HG02938 (cell line): ENCODE results near the gene BPIFB1.

Source experiments
- ATAC-seq: cut with Tn5 transposase; IDR thresholded peaks from one replicate; pipeline ENCODE4 v1.9.1; 2021; ENCODE audit warnings: mild to moderate bottlenecking, moderate library complexity; ENCODE audit not compliant: unreplicated experiment

BPIFB1 gene

GRCh38 chr20:33291830-33292355, 8.9 kb downstream of the BPIFB1 start:
- ATAC-seq, result no peak

DNA sequence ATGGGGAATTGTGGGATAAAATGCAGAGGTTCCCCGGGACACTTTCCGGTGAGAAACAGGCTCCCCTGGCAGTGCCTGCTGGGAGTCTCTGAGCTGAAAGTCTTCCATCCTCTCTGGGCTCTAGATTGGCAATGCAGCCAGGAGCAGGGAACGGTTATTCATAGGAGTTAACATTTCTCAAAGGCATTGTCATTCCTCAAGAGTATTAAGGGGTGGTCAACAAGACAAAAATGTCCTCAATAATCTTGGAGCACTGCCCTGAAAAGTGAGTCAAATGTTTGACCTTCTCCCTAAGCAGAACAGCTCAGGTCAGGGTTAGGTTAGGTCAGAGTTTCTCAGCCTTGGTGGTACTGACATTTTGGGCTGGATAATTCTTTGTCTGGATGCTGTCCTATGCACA, 13.2 kb downstream of the BPIFB1 start:
- ATAC-seq, result no peak

DNA sequence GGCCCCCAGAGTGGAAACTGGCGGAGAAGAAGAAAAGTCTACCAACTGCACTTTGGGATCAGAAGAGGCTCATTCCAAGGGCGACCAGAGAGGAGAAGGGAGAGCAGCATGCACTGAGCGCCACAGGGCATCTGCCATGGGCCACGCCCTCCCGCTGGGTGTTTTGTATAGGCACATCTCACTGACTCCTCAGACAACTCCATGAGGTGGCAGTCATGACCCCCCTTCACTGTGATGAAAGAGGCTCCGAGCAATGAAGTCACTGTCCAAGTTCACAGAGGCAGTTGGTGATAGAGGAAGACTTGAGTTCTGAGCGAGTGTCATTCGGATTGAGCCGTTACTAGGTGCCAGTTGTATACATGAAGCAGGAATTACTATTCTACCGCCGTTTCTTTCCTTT, 15.4 kb downstream of the BPIFB1 start:
- ATAC-seq, result no peak

GRCh38 chr20:33299111-33299603, 16.1 kb downstream of the BPIFB1 start:
- no peak for ATAC-seq

DNA sequence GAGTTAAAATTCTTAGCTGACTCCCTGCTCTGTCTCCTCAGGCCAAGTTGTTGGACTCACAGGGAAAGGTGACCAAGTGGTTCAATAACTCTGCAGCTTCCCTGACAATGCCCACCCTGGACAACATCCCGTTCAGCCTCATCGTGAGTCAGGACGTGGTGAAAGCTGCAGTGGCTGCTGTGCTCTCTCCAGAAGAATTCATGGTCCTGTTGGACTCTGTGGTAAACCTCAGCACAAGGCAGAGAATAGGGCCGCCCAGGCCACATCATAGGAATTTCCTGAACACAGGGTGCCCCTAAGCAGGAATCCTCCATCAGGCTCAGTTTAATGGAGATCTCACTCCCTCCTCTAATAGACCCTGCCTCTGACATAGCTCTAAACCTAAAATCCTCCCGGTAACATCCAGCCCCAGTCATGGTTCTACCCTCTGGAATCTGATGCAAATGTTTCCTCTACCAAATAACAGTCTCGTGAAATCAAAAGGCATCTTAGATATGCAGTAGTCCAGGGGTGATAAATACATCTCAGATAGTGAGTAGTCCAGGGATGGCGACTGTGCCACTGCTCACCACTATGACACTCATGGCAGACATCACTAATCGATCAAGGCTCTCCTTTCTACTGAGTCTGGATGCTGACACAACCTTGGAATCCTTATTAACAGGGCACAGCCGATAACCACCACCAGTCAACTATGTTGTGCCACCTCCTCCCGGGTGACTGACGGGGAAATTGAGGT, 18.3 kb downstream of the BPIFB1 start:
- no peak for ATAC-seq

DNA sequence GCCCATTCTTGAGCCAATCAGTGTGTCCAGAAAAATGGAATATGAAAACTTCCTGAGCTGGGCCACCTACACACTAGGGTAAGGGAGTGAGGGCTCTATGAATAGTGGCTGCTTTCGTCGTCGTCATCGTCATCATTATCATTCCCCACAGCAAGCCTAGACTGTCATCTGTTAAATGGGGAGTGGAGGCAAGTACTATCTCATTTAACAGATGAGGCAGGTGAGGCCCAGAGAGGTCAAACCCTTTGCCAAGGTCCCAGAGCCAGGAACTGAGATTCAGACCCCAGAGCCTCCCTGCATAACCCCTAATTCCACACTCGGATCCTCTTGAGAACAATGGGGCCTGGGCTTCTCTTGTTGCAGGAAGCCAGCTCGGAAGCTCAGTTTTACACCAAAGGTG, 20.6 kb downstream of the BPIFB1 start:
- ATAC-seq, result no peak

DNA sequence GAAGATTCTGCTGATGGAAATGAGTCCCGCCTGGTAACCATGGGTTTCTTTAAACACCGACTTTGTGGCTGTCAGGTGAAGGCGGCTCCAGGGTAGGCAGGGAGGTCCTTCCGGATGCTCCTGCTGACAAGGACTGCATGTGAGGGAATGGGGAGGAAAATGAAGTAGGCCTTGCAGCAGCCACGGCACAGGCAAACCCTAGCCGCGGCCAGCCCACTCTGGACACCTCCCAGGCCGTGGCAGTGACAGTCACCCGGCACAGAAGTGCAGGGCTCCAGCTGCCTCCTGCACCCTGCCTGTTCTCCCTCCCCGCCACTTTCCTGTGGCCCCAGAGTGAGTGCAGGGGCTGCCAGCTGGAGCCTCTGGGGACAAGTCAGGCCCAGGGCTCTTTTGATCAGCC, 21.0 kb downstream of the BPIFB1 start:
- no peak for ATAC-seq

DNA sequence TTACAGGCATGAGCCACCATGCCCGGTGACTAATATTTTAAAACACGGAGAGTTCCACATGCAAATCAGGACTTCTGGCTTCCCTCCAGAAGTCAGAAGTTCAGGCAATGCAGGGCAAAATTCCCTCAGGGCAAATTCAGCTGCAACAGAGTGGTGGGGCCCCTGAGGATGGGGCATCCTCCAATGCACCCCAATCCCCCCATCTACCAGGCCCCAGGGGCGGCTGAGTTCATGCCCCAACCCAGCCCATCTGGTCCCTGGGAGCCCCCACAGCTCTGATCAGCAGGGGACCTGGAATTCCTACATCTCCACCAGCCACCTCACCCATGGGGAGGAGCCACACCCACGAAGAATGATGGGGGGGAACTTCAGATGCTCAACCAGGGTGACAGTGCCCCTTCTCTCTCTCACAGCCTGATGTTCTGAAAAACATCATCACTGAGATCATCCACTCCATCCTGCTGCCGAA, 22.6 kb downstream of the BPIFB1 start:
- no peak for ATAC-seq

DNA sequence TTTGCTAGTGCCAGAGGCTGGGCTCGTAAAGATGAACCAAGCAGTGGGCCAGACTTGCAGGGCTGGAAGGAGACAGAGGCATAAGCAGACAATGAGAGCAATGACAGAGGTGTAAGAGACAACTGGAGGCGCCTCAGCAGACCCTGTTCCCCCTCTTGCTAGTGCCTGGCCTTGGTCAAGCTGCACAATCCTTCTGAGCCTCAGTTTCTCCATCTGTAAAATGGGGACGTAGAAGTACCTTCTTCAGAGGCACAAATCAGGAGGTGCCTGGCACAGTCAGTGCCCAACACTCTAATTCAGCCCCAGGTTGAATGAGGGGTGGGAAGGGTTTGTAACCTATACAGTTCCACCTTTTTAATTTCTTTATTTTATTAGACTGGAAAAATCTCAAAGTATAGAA, 23.2 kb downstream of the BPIFB1 start:
- no peak for ATAC-seq

DNA sequence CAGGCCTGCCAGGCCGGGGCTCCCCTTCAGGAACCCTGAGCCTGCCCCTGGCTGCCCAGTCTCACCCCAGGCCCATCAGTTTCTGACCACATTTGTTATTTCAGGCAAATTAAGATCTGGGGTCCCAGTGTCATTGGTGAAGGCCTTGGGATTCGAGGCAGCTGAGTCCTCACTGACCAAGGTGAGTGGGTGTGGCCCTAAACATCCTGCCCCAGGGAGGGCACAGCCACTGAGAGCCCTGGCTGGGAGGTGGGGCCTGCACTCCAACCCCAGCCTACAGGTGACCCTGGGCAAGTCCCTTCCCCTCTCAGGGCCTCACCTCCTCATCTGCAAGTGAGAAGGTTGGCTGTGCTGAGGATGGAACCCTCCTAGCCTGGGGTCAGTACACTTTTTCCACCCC, 23.8 kb downstream of the BPIFB1 start:
- ATAC-seq, result no peak

- ATAC-seq, result no peak
Measured at GRCh38 chr20:33308668-33309067, 25.7 kb downstream of the BPIFB1 start.

DNA sequence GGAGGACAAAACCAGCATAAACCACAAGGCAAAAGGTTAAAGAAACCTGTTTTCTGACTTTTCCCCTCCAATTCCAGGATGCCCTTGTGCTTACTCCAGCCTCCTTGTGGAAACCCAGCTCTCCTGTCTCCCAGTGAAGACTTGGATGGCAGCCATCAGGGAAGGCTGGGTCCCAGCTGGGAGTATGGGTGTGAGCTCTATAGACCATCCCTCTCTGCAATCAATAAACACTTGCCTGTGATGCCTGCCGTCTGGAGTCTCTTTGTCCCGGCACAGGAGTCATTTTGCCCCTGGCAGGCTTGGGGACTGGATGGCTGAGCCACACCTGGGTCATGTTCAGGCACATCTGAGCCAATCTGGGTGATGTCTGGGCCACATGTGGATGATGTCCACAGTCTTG, 26.6 kb downstream of the BPIFB1 start:
- ATAC-seq, result no peak

DNA sequence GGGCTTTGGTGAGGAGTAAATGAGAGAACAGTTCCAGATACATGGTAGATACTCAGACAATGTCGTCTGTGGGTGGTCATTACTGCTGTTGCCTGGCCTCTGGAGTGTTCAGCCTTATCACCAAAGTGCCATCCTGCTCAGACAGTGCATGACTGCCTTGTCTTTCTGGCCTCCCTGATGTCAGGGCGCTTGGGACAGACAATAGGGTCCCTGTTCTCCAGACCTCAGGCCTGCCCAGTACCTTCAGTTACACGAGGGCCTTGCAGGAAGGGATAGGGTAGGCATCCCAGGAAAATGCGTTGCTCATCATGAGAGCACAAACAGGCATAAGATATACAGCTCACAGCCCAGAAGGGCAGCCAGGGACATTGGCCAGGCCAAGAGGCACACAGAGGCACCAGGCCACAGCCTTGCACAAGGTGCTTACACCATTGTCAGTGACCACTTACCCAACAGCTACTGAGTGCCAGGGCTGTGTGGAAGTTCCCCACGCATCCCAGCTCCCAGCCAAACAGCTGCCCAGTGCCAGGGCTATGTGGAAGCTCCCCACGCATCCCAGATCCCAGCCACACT, 27.4 kb downstream of the BPIFB1 start:
- ATAC-seq, result no peak

DNA sequence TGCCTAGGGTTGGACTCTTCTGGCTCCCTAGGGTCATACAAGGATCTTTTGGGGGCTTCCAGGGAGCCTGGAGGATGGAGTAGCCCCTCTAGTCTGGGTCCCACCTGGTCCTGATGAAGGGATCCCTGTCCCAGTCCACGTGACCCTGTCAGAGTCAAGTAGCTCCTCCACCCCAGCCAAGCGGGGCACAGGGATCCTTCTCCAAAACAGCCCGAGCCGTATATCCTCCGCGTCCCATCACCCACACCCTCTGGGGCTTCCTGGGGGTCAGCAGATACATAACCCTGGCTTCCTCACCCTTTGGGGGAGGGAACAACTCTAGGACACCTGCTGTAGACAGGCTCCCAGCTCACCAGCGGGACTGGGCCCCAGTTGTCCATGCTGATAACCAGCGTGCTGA, 28.0 kb downstream of the BPIFB1 start:
- no peak for ATAC-seq

- ATAC-seq, result no peak
Measured at GRCh38 chr20:33311996-33312395, 29.0 kb downstream of the BPIFB1 start.

GRCh38 chr20:33312583-33312982, 29.6 kb downstream of the BPIFB1 start:
- ATAC-seq, result no peak

DNA sequence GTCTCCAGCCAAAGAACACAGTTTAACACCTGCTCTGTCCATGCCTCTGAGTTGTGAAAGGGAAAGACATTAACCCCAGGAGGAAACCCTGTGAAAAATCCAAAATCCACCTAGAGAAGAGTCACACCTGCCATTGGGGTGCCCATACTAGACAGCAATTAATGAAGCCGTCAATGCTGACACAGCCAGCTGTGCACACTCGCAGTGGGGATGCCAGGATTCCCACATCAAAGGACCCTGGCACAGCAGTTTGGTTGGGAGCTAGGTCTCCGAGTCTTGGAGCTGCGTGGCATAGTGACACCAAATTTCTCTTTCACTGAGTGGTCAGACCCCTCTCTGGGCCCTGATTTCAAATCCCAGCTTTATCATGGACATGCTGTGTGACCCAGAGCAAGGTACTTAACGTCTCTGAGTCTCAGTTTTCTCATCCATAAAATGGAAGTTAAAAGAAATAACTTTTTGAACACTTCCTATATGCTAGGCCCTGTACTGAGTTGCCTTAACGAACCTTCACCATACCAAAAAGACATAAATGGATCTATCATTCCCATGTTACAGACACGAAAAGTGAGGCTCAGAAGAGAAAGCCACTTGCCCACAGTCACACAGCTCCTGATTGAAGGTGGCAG, 30.8 kb downstream of the BPIFB1 start:
- ATAC-seq, result no peak

GRCh38 chr20:33316343-33316742, 33.3 kb downstream of the BPIFB1 start:
- ATAC-seq, result no peak

GRCh38 chr20:33316958-33317357, 33.9 kb downstream of the BPIFB1 start:
- ATAC-seq, result no peak

DNA sequence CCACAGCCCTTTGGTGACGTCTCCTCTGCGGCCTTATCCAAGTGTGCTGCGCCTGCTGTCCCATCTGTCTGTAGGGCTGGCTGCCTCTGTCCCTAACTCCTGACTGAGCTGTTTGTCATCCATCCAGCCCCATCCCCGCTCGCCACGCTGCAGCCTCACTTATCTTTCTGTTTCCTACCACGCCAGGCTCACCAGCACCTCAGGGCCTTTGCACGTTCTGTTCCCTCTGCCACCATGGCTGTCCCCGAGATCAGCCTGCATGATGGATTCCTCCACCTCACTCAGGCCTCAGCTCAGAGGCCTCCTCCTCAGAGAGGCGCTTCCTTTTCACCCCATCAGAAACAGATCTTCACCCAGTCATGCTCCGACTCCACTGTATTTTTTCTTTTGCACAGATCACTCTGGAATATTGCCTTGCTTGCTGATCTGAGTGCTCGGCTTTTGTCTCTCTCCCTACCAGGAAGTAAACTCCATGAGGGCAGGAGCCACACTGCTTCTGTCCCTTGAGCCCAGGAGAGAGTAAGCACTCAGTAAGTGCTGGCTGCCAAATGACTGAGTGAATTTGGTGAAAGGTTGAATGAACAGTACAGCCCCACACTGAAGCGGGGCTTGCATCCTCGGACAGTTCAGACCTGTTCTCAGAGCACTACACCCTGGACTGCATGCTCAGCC, 34.5 kb downstream of the BPIFB1 start:
- ATAC-seq, result no peak

- no peak for ATAC-seq
Measured at GRCh38 chr20:33318096-33318429, 35.0 kb downstream of the BPIFB1 start.
